SU-DHL-6 (cell line): Measurements from ENCODE around the gene URB2.

ENCODE experiments used
- H2AFZ ChIP-seq: fragments of 200-600 bp; sonication (generic); 2 replicates; pipeline ENCODE4 v1.6.1; 2014; ENCODE audit warnings: low read depth, mild to moderate bottlenecking, moderate library complexity, mixed read lengths, antibody characterized with exemption, low read length; ENCODE audit not compliant: severe bottlenecking
- H3F3A ChIP-seq: fragments of 200-600 bp; shearing (Covaris generic); 2 replicates; pipeline ENCODE4 v1.6.0; 2016; ENCODE audit warnings: antibody characterized with exemption, mild to moderate bottlenecking; ENCODE audit not compliant: insufficient read depth
- H3K27ac ChIP-seq: fragments of 200-600 bp; sonication (generic); 2 replicates; pipeline ENCODE4 v1.5.1; 2016; ENCODE audit warnings: low read depth, mild to moderate bottlenecking, low read length, moderate library complexity, mixed read lengths
- H3K27me3 ChIP-seq: fragments of 200-600 bp; sonication (generic), shearing (Covaris generic); 2 replicates; pipeline ENCODE4 v1.6.0; 2014; ENCODE audit warnings: mild to moderate bottlenecking, low read length
- H3K36me3 ChIP-seq: fragments of 200-600 bp; sonication (generic); 2 replicates; pipeline ENCODE4 v1.6.1; 2014; ENCODE audit warnings: mild to moderate bottlenecking, low read length, mixed read lengths
- H3K4me2 ChIP-seq: fragments of 300-600, 200-600 bp; shearing (Covaris generic), sonication (generic); 2 replicates; pipeline ENCODE4 v1.6.0; 2014; ENCODE audit warnings: low read length, low read depth, mild to moderate bottlenecking; ENCODE audit not compliant: poor library complexity, severe bottlenecking
- H3K4me3 ChIP-seq: fragments of 200-600 bp; sonication (generic); 2 replicates; pipeline ENCODE4 v1.5.1; 2014; ENCODE audit warnings: antibody characterized with exemption, low read length, mild to moderate bottlenecking, mixed read lengths; ENCODE audit not compliant: insufficient read depth, poor library complexity, severe bottlenecking
- H3K79me2 ChIP-seq: fragments of 200-600 bp; sonication (generic); 2 replicates; pipeline ENCODE4 v1.6.1; 2014; ENCODE audit warnings: mild to moderate bottlenecking, low read length, moderate library complexity; ENCODE audit not compliant: insufficient read depth
- H3K9ac ChIP-seq: fragments of 200-600 bp; sonication (generic); 2 replicates; pipeline ENCODE4 v1.7.0; 2014; ENCODE audit warnings: mild to moderate bottlenecking, low read length
- H3K9me2 ChIP-seq: fragments of 200-600 bp; sonication (generic); replicated peaks from 2 replicates; pipeline ENCODE4 v1.6.1; 2014; ENCODE audit warnings: low read length; ENCODE audit not compliant: insufficient read depth
- H3K9me3 ChIP-seq: fragments of 200-600 bp; sonication (generic); 2 replicates; pipeline ENCODE4 v1.6.1; 2014; ENCODE audit warnings: low read length, mixed read lengths; ENCODE audit not compliant: insufficient read depth
- H4K20me1 ChIP-seq: fragments of 200-600 bp; sonication (generic); 2 replicates; pipeline ENCODE4 v1.6.1; 2014; ENCODE audit warnings: low read depth, mild to moderate bottlenecking, antibody characterized with exemption, low read length, moderate library complexity, mixed read lengths
- EZH2phosphoT487 ChIP-seq: fragments of 200-600 bp; sonication (generic), shearing (Covaris generic); conservative IDR thresholded peaks from 2 replicates; pipeline ENCODE4 v1.6.1; 2018; ENCODE audit warnings: mild to moderate bottlenecking, antibody characterized with exemption, low read length, moderate library complexity, mixed read lengths
- TF ChIP-seq, protein P1 (sequence below): fragments of 200-600 bp; sonication (generic); IDR thresholded peaks from one replicate; pipeline ENCODE4 v1.5.1; 2017; ENCODE audit warnings: antibody characterized with exemption, mild to moderate bottlenecking, low read length, moderate library complexity; ENCODE audit not compliant: insufficient read depth, poor library complexity, severe bottlenecking

URB2 gene

GRCh38 chr1:229617351-229618100 is 8.5 kb upstream of the URB2 start:
- Histone ChIP-seq H3K9me3 (no peaks in the 10 kb centered on the region), H3K9ac (no peak overlapping the region), H3K9me2 (no peaks in the 10 kb centered on the region), H3K36me3 (peaks cover 11% of the 10 kb centered on the region; the same call in 1 of the 2 replicates), H3K27me3 (no peaks in the 10 kb centered on the region), H4K20me1 (peaks cover 10% of the 10 kb centered on the region), H3K27ac (no peak overlapping the region), H3K4me2 (no peak overlapping the region), H3K4me3 (no peak overlapping the region), H3F3A (no peaks in the 10 kb centered on the region; the same call in 1 of the 2 replicates), H3K79me2 (peaks cover 88% of the 10 kb centered on the region), H2AFZ (no peak overlapping the region)
- TF ChIP-seq EZH2phosphoT487, result no peak
- TF ChIP-seq, protein P1, sequence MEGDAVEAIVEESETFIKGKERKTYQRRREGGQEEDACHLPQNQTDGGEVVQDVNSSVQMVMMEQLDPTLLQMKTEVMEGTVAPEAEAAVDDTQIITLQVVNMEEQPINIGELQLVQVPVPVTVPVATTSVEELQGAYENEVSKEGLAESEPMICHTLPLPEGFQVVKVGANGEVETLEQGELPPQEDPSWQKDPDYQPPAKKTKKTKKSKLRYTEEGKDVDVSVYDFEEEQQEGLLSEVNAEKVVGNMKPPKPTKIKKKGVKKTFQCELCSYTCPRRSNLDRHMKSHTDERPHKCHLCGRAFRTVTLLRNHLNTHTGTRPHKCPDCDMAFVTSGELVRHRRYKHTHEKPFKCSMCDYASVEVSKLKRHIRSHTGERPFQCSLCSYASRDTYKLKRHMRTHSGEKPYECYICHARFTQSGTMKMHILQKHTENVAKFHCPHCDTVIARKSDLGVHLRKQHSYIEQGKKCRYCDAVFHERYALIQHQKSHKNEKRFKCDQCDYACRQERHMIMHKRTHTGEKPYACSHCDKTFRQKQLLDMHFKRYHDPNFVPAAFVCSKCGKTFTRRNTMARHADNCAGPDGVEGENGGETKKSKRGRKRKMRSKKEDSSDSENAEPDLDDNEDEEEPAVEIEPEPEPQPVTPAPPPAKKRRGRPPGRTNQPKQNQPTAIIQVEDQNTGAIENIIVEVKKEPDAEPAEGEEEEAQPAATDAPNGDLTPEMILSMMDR, result no peak

GRCh38 chr1:229619002-229619401 is 7.0 kb upstream of the URB2 start:
- Histone ChIP-seq H3K4me2 (no peak overlapping the region), H3K4me3 (no peak overlapping the region), H3K36me3 (0 out of 2 replicates have a peak, but pooled peaks cover 7% of the 10 kb centered on the region), H3K9me3 (no peaks in the 10 kb centered on the region), H4K20me1 (peaks cover 16% of the 10 kb centered on the region), H3K79me2 (peaks cover 97% of the 10 kb centered on the region), H2AFZ (no peak overlapping the region), H3K27ac (no peak overlapping the region), H3F3A (no peaks in the 10 kb centered on the region; the same call in 1 of the 2 replicates), H3K9ac (no peak overlapping the region), H3K9me2 (no peaks in the 10 kb centered on the region), H3K27me3 (no peaks in the 10 kb centered on the region)
- TF ChIP-seq, protein P1, result no peak
- no peak for TF ChIP-seq EZH2phosphoT487

- no peak overlapping the region for H3K9ac ChIP-seq
- no peaks in the 10 kb centered on the region; the same call in 1 of the 2 replicates for H3F3A ChIP-seq
- no peaks in the 10 kb centered on the region for H3K9me3 ChIP-seq
- H4K20me1 ChIP-seq, result peaks cover 16% of the 10 kb centered on the region
- no peak overlapping the region for H3K4me2 ChIP-seq
- H3K9me2 ChIP-seq, result no peaks in the 10 kb centered on the region
- 0 out of 2 replicates have a peak, but pooled peaks cover 7% of the 10 kb centered on the region for H3K36me3 ChIP-seq
- H3K27me3 ChIP-seq, result no peaks in the 10 kb centered on the region
- H3K27ac ChIP-seq, result no peak overlapping the region
- TF ChIP-seq, protein P1, result no peak
- no peak for TF ChIP-seq EZH2phosphoT487
- H3K79me2 ChIP-seq, result peaks cover 97% of the 10 kb centered on the region
- H2AFZ ChIP-seq, result no peak overlapping the region
- no peak overlapping the region for H3K4me3 ChIP-seq
These were observed 6.4 kb upstream of the URB2 start for GRCh38 chr1:229619614-229620013.
